ENCODE measurements around the gene NDUFV1.
"Not testable (repeated sequence)": the region's sequence is repeated elsewhere in the genome, so short reads cannot be mapped to it uniquely, and the experiment has no call there.

Gene NDUFV1

GRCh38 chr11:67659651-67660165, 53.0 kb downstream of the NDUFV1 start:
- DNase-seq: not testable (repeated sequence)

GRCh38 chr11:67660752-67661151, 54.0 kb downstream of the NDUFV1 start:
- DNase-seq: not testable (repeated sequence)

Data from NCI-H446 (cell line).